Ovary (tissue), 3 donors: ENCODE data around the gene TOR1A.

Experiments used
- CTCF ChIP-seq, 3 donors: fragments of 450-650 bp in 2 of 3; fragments of 200-600 bp in 1 of 3; IDR thresholded peaks; one replicate each; pipeline versions ENCODE4 v1.5.1 to v1.8.0; 2016 to 2022; ENCODE audit warnings: antibody characterized with exemption in 3 of 3, mild to moderate bottlenecking in 1 of 3
- EP300 ChIP-seq: sonication (generic); formaldehyde crosslinking; IDR thresholded peaks from one replicate; pipeline ENCODE4 v1.6.1; 2017; ENCODE audit warnings: antibody characterized with exemption
- POLR2A ChIP-seq: fragments of 450-650 bp; IDR thresholded peaks from one replicate; pipeline ENCODE4 v1.6.1; 2017; ENCODE audit warnings: antibody characterized with exemption, mild to moderate bottlenecking, moderate library complexity
- donor health status: DM: no; HTN: no; CAD: no.

- peak; percentile 63 to 93 (median 93) for TF ChIP-seq CTCF (IDR thresholded peaks at IDR 0.05)
- no peak for TF ChIP-seq POLR2A
- no peak for TF ChIP-seq EP300
Measured at GRCh38 chr9:129783516-129784361, 40.2 kb downstream of the TOR1A start.
